K562 (cell line): ENCODE data around the gene PRDM16. TPM values are rescaled to one million over a fixed set of nuclear protein-coding genes. Genes with fewer than 3 reads are reported as not detected.

Source experiments
- ATAC-seq: fragments of 200-7000 bp; cut with Tn5 transposase; 3 replicates; pipeline ENCODE4 v1.9.1; 2020; ENCODE audit warnings: moderate library complexity
- BruUV-seq: library from RNA; stranded (reverse); fragments of 400-500 nt; replicated peaks from 2 replicates; lab custom pipeline; 2021; lab: Mats Ljungman, UMichigan
- CTCF ChIA-PET: fragments of 300-600 bp; formaldehyde crosslinking; extraction: SDS; loops from one replicate; lab custom pipeline; 2021; ENCODE audit warnings: low intra/inter-chr PET ratio; lab: Yijun Ruan, JAX
- POLR2A ChIA-PET: fragments of 300-600, 350-650 bp; sonication (Branson Sonifier 250); formaldehyde crosslinking; extraction: SDS; loops from one replicate; lab custom pipeline; 2021; ENCODE audit warnings: antibody characterized with exemption, inconsistent platforms; lab: Yijun Ruan, JAX
- DNase-seq, 4 experiments: peaks; one replicate each; pipeline versions ENCODE4 v3.0.0 to v3.0.0-alpha.2; 2011 to 2018; ENCODE audit warnings: low spot score in 3 of 4, mixed read lengths in 3 of 4; ENCODE audit errors: extremely low read depth in 1 of 4
- FAIRE-seq: peaks from 2 replicates; lab custom pipeline; 2011; peaks lifted over from hg19 to GRCh38; lab: Jason Lieb, UNC
- H2AFZ ChIP-seq: 2 replicates; pipeline ENCODE4 v1.6.0; 2011; ENCODE audit warnings: low read depth, low read length, control low read depth, inconsistent platforms
- H3K27ac ChIP-seq: fragments of 200-600 bp; 3 replicates; pipeline ENCODE4 v1.8.0; 2011; ENCODE audit warnings: low read depth, mild to moderate bottlenecking, control low read depth, inconsistent platforms, low read length, moderate library complexity, mixed read lengths; ENCODE audit errors: extremely low read depth
- H3K27me3 ChIP-seq, 2 experiments: fragments of 300-600 bp in 1 of 2; 2 replicates in 1 of 2; 3 replicates in 1 of 2; pipeline versions ENCODE4 v1.6.0 to v1.8.0; 2011; ENCODE audit warnings: inconsistent platforms in 2 of 2, low read length in 2 of 2, mild to moderate bottlenecking in 1 of 2, mixed read lengths in 1 of 2, moderate library complexity in 1 of 2; ENCODE audit not compliant: control insufficient read depth in 2 of 2, insufficient read depth in 2 of 2
- H3K36me3 ChIP-seq: fragments of 300-600 bp; 3 replicates; pipeline ENCODE4 v1.8.0; 2011; ENCODE audit warnings: mild to moderate bottlenecking, low read length, inconsistent platforms; ENCODE audit not compliant: control insufficient read depth, insufficient read depth
- H3K4me1 ChIP-seq, 2 experiments: fragments of 200-600 bp in 1 of 2; replicated peaks in 1 of 2; 2 replicates in 1 of 2; 3 replicates in 1 of 2; pipeline versions ENCODE4 v1.5.1 to v1.8.0; 2011; ENCODE audit warnings: inconsistent platforms in 2 of 2, low read length in 2 of 2, mild to moderate bottlenecking in 1 of 2, mixed read lengths in 1 of 2, moderate library complexity in 1 of 2; ENCODE audit not compliant: control insufficient read depth in 2 of 2, insufficient read depth in 2 of 2
- H3K4me2 ChIP-seq: 2 replicates; pipeline ENCODE4 v1.6.1; 2011; ENCODE audit warnings: low read length, control low read depth, inconsistent platforms, mixed read lengths; ENCODE audit not compliant: insufficient read depth
- H3K4me3 ChIP-seq: fragments of 200-600 bp; sonication (generic), shearing (Covaris generic); 2 replicates; pipeline ENCODE4 v1.5.1; 2016; ENCODE audit warnings: control low read depth, inconsistent platforms
- H3K79me2 ChIP-seq: fragments of 200-600 bp; 3 replicates; pipeline ENCODE4 v1.8.0; 2011; ENCODE audit warnings: low read length, inconsistent platforms; ENCODE audit not compliant: control insufficient read depth, insufficient read depth
- H3K9ac ChIP-seq, 2 experiments: 2 replicates each; pipeline versions ENCODE4 v1.6.0 to v1.6.1; 2011; ENCODE audit warnings: low read depth in 2 of 2, low read length in 2 of 2, control low read depth in 1 of 2, inconsistent platforms in 1 of 2, mild to moderate bottlenecking in 1 of 2, mixed read lengths in 1 of 2; ENCODE audit not compliant: insufficient read depth in 1 of 2
- H3K9me1 ChIP-seq: one replicate; pipeline ENCODE4 v1.6.0; 2011; ENCODE audit warnings: inconsistent platforms, mild to moderate bottlenecking, low read length, moderate library complexity; ENCODE audit not compliant: control insufficient read depth, insufficient read depth
- H3K9me3 ChIP-seq: replicated peaks from 2 replicates; pipeline ENCODE4 v1.5.1; 2011; ENCODE audit warnings: low read depth, low read length, inconsistent platforms; ENCODE audit not compliant: control insufficient read depth, insufficient read depth
- H4K20me1 ChIP-seq: replicated peaks from 2 replicates; pipeline ENCODE4 v1.6.1; 2011; ENCODE audit warnings: low read length, inconsistent platforms, mixed read lengths; ENCODE audit not compliant: control insufficient read depth, insufficient read depth
- CREBBP ChIP-seq: IDR thresholded peaks from one replicate; pipeline ENCODE4 v1.6.1; 2012; ENCODE audit warnings: low read depth, mild to moderate bottlenecking, control low read depth, inconsistent platforms, low read length
- DDX20 ChIP-seq: fragments of 450-650 bp; IDR thresholded peaks from 2 replicates; pipeline ENCODE4 v1.6.1; 2016; ENCODE audit warnings: missing genetic modification characterization, low read depth, mild to moderate bottlenecking, missing compliant biosample characterization, moderate library complexity
- HNRNPL ChIP-seq: fragments of 200-400 bp; formaldehyde crosslinking; IDR thresholded peaks from 2 replicates; pipeline ENCODE4 v1.6.1; 2017; ENCODE audit warnings: low read depth, mild to moderate bottlenecking, low read length
- ILF3 ChIP-seq: fragments of 450-650 bp; IDR thresholded peaks from 2 replicates; pipeline ENCODE4 v1.6.1; 2018; ENCODE audit warnings: antibody characterized with exemption, mild to moderate bottlenecking, moderate library complexity, borderline replicate concordance
- JUN ChIP-seq, 2 experiments: sonication (generic) in 1 of 2; formaldehyde crosslinking in 1 of 2; IDR thresholded peaks; 2 replicates each; pipeline versions ENCODE4 v1.6.1 to v1.8.0; 2012 to 2022; ENCODE audit warnings: borderline replicate concordance in 2 of 2, mild to moderate bottlenecking in 2 of 2, improper control_type of control experiment in 1 of 2, low read depth in 1 of 2, low read length in 1 of 2, missing genetic modification reagents in 1 of 2
- KDM1A ChIP-seq, 2 experiments: fragments of 450-650 bp; IDR thresholded peaks; 2 replicates each; pipeline ENCODE4 v1.6.1; 2016; ENCODE audit warnings: mild to moderate bottlenecking in 2 of 2
- NCOR1 ChIP-seq: fragments of 450-650 bp; IDR thresholded peaks from 2 replicates; pipeline ENCODE4 v1.6.1; 2016; ENCODE audit warnings: mild to moderate bottlenecking, moderate library complexity
- RERE ChIP-seq: sonication (generic); formaldehyde crosslinking; IDR thresholded peaks from 2 replicates; pipeline ENCODE4 v1.8.0; 2023; ENCODE audit warnings: missing genetic modification reagents, mild to moderate bottlenecking, borderline replicate concordance
- SRSF1 ChIP-seq: fragments of 200-400 bp; formaldehyde crosslinking; IDR thresholded peaks from 2 replicates; pipeline ENCODE4 v1.6.1; 2017; ENCODE audit warnings: mild to moderate bottlenecking, low read depth, low read length, moderate library complexity
- TRIM25 ChIP-seq: fragments of 450-650 bp; IDR thresholded peaks from 2 replicates; pipeline ENCODE4 v1.7.0; 2016; ENCODE audit warnings: borderline replicate concordance
- ZNF668 ChIP-seq: fragments of 250-450 bp; sonication (Bioruptor Pico); IDR thresholded peaks from 2 replicates; pipeline ENCODE4 v1.8.0; 2022; ENCODE audit warnings: mild to moderate bottlenecking, inconsistent platforms
- WGBS: fragments of 100-300 bp; shearing (Covaris generic); methylation state at CpG from one replicate; pipeline ENCODE4 v1.1.6; 2016; ENCODE audit warnings: low coverage, mixed read lengths; ENCODE audit not compliant: insufficient coverage; ENCODE audit errors: missing lambda C conversion rate; 5-methylcytosine and 5-hydroxymethylcytosine counted together
- in situ Hi-C: fragments of 300-500 bp; cut with MboI; formaldehyde crosslinking; loops from 4 replicates; pipeline ENCODE4 v1.15.0; 2018; ENCODE audit warnings: inconsistent platforms, mixed read lengths
- intact Hi-C: fragments of 100-400 bp; cut with micrococcal nuclease; formaldehyde crosslinking; loops from 2 replicates; pipeline ENCODE4 v1.14.2; 2022
- polyA plus RNA-seq, 8 experiments: library from polyadenylated mRNA; depleted of rRNA in 4 of 8; stranded (reverse) in 5 of 8; unstranded in 3 of 8; fragments of >200 nt; fragmentation: Nextera tagmentation in 2 of 8; fragmentation: Illumina TruSeq in 1 of 8; extraction: Ambion mirVana in 2 of 8; extraction: Trizol in 1 of 8; gene quantifications; 2 replicates each; pipeline versions ENCODE4 v1.2.1 to v1.2.3, GENCODE V29; 2011 to 2014; ENCODE audit warnings: inconsistent platforms in 1 of 8, missing spikeins in 1 of 8
- total RNA-seq, 7 experiments: library from RNA; depleted of rRNA in 6 of 7; stranded (reverse); fragments of >200 nt in 6 of 7; fragmentation: Illumina TruSeq in 2 of 7; extraction: Trizol in 2 of 7; gene quantifications; 2 replicates each; pipeline versions ENCODE4 v1.2.1 to v1.2.3, GENCODE V29; 2011 to 2021; ENCODE audit warnings: low replicate concordance in 1 of 7

Gene PRDM16
- total and polyA plus RNA-seq, 9 of the 15 experiments (the other 6 are each of a cell fraction or from before 2014, with no cell fraction given) = 0.10 to 0.27 TPM; not detected in 7

GRCh38 chr1:3135744-3136455, 66.9 kb downstream of the PRDM16 start (continued):
- TF ChIP-seq ILF3 = no peak

GRCh38 chr1:3136532-3136931, 67.5 kb downstream of the PRDM16 start:
- CTCF ChIA-PET = no interaction called here
- no peak for ATAC-seq
- H2AFZ ChIP-seq = no peak overlapping the region
- no peak for DNase-seq
- WGBS = 0% methylated on average over 5 of the region's 5 CpGs
- H3K4me1 ChIP-seq = no peaks in the 10 kb centered on the region; a peak in 2 of 5 replicates
- H3K79me2 ChIP-seq = no peaks in the 10 kb centered on the region
- peaks cover 62 to 99% of the 10 kb centered on the region in 2 experiments; a peak in 3 of 5 replicates for H3K27me3 ChIP-seq
- no peak overlapping the region for H3K9ac ChIP-seq
- no peak for FAIRE-seq
- peaks cover 4% of the 10 kb centered on the region for H3K9me1 ChIP-seq
- in situ Hi-C loops = no loop called here
- H3K4me2 ChIP-seq = no peak overlapping the region
- H3K36me3 ChIP-seq = no peaks in the 10 kb centered on the region
- no peak overlapping the region for H3K4me3 ChIP-seq
- intact Hi-C loops = no loop called here
- no peak overlapping the region for H3K27ac ChIP-seq
- no TSS peak for BruUV-seq
- H3K9me3 ChIP-seq = no peaks in the 10 kb centered on the region
- POLR2A ChIA-PET = no interaction called here
- H4K20me1 ChIP-seq = peaks cover 29% of the 10 kb centered on the region; the same call in 1 of the 2 replicates
- no peak for TF ChIP-seq DDX20 (tag)
- no peak for TF ChIP-seq KDM1A (IDR thresholded peaks at IDR 0.05)
- no peak for TF ChIP-seq SRSF1
- TF ChIP-seq NCOR1 = no peak
- no peak for TF ChIP-seq JUN (IDR thresholded peaks at IDR 0.05; ENCODE audit: borderline replicate concordance, low read depth, low read length)
- TF ChIP-seq JUN (CRISPR knock-in tag; IDR thresholded peaks at IDR 0.05; ENCODE audit: borderline replicate concordance) = no peak
- no peak for TF ChIP-seq RERE
- TF ChIP-seq CREBBP = no peak
- no peak for TF ChIP-seq TRIM25
- no peak for TF ChIP-seq HNRNPL
- no peak for TF ChIP-seq ZNF668 (CRISPR knock-in tag)
